Measurements from ENCODE around the gene MAST4.

MAST4 gene

DNA sequence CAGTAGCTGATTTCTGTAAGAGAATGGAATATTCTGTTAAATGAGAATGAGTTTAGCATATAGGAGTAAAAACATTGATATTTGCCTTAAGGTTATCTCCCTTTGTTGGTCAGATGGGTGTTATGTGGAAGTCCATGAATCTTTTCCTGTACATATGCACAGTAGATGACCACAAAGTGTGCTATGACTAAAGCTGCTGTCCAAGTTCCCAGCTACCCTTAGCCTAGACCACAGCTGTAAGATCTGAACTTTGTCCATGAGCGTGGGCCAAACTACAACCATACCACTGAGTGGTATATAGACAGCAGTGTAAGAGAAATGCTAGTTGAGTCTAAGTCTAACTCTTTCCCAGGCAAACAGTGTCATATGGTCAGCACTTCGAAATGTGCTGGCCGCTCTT lies 551.6 kb downstream of the MAST4 start:
- no peak overlapping the region for H3K14ac ChIP-seq (ENCODE audit: low read length in 2 of 2)
- H4K8ac ChIP-seq (ENCODE audit: low read length): no peak overlapping the region
- H2BK12ac ChIP-seq (ENCODE audit: low read length in 2 of 2): no peak overlapping the region
- DNase-seq: peak; percentile 9
- H2BK120ac ChIP-seq (ENCODE audit: low read depth, low read length): no peak overlapping the region
- no peaks in the 10 kb centered on the region for H3K9me3 ChIP-seq (ENCODE audit: control insufficient read depth, low read length)
- H3K4ac ChIP-seq (ENCODE audit: low read depth in 1 of 2, low read length in 2 of 2): no peak overlapping the region
- no peak overlapping the region for H2AFZ ChIP-seq (ENCODE audit: low read depth, low read length)
- no peak overlapping the region for H3K18ac ChIP-seq (ENCODE audit: low read depth in 1 of 2, low read length in 2 of 2)
- H3K4me2 ChIP-seq (ENCODE audit: low read length, poor library complexity, severe bottlenecking): no peak overlapping the region
- WGBS: 99% methylated on average over 3 of the region's 3 CpGs
- peaks cover 1% of the 10 kb centered on the region for H3K79me1 ChIP-seq (replicated peaks; ENCODE audit: low read length, poor library complexity, severe bottlenecking)
- H3K23ac ChIP-seq (ENCODE audit: low read length in 2 of 2): no peak overlapping the region
- no peak overlapping the region for H2AK5ac ChIP-seq (ENCODE audit: low read length, severe bottlenecking)
- H2BK5ac ChIP-seq (ENCODE audit: low read depth, low read length, poor library complexity, severe bottlenecking): no peak overlapping the region
- H3K9ac ChIP-seq (ENCODE audit: low read length): no peak overlapping the region
- H3K27me3 ChIP-seq (ENCODE audit: control insufficient read depth in 1 of 2, insufficient read depth in 1 of 2, low read length in 2 of 2): no peaks in the 10 kb centered on the region
- no peak overlapping the region for H2BK15ac ChIP-seq (ENCODE audit: low read depth, poor library complexity, severe bottlenecking)
- peaks cover 18 to 66% of the 10 kb centered on the region in 2 experiments for H3K36me3 ChIP-seq (ENCODE audit: control insufficient read depth in 1 of 2, insufficient read depth in 2 of 2, low read depth in 1 of 2, low read length in 2 of 2)
- no peaks in the 10 kb centered on the region for H3K4me1 ChIP-seq (ENCODE audit: control insufficient read depth, insufficient read depth, low read depth, low read length)
- no peak overlapping the region for H3K27ac ChIP-seq (ENCODE audit: low read length, poor library complexity, severe bottlenecking)
- H3K4me3 ChIP-seq (ENCODE audit: insufficient read depth in 1 of 2, low read depth in 1 of 2, low read length in 2 of 2): no peak overlapping the region
- H4K91ac ChIP-seq (ENCODE audit: low read length): no peak overlapping the region

DNA sequence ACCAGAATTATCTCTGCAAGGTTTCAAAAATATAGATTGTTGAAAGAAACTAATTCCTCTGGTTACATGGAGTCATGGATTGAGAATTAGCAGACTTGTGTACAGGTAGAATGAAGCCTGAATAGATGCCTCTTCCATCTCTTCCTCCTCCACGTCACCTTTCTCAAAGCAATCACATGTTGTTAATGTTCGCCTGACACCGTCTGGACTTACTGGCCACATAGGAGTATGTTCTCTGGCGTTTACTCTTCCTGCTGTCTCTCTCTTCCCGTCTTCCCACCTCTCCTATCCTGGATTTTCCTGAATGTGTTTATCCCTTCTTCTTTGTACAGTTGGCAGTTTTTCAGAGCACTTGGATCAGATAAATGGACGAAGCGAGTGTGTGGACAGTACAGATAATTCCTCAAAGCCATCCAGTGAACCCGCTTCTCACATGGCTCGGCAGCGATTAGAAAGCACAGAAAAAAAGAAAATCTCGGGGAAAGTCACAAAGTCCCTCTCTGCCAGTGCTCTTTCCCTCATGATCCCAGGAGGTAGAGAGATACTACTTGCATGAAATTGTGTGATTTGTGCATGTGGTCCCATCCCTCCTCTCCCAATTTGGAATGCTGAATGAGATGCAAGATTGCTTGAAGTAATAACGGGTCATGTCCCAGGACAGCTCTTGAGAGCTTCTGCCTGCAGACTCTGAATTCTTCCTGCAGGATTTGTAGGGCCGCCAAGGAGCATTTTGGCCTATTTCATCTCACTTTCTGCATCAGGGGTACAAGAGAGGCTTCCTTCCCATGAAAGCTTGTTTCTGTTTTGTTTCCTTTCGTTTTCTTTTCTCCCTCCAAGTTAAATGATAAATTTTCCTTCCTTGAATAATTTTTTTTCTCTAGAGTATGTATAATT lies 553.1 kb downstream of the MAST4 start:
- no peak for DNase-seq
- WGBS: 95% methylated on average over 13 of the region's 14 CpGs
- Histone ChIP-seq H2BK12ac (ENCODE audit: low read length in 2 of 2) (no peak overlapping the region), H4K8ac (ENCODE audit: low read length) (no peak overlapping the region), H3K9me3 (ENCODE audit: control insufficient read depth, low read length) (no peaks in the 10 kb centered on the region), H3K4ac (ENCODE audit: low read depth in 1 of 2, low read length in 2 of 2) (no peak overlapping the region), H3K14ac (ENCODE audit: low read length in 2 of 2) (no peak overlapping the region), H2AFZ (ENCODE audit: low read depth, low read length) (no peak overlapping the region), H3K9ac (ENCODE audit: low read length) (peak overlapping the region; percentile 61), H3K18ac (ENCODE audit: low read depth in 1 of 2, low read length in 2 of 2) (no peak overlapping the region), H3K27me3 (ENCODE audit: control insufficient read depth in 1 of 2, insufficient read depth in 1 of 2, low read length in 2 of 2) (no peaks in the 10 kb centered on the region), H3K23ac (ENCODE audit: low read length in 2 of 2) (no peak overlapping the region), H3K4me2 (ENCODE audit: low read length, poor library complexity, severe bottlenecking) (no peak overlapping the region), H2BK120ac (ENCODE audit: low read depth, low read length) (no peak overlapping the region), H3K4me1 (ENCODE audit: control insufficient read depth, insufficient read depth, low read depth, low read length) (no peaks in the 10 kb centered on the region), H3K36me3 (ENCODE audit: control insufficient read depth in 1 of 2, insufficient read depth in 2 of 2, low read depth in 1 of 2, low read length in 2 of 2) (peaks cover 15 to 66% of the 10 kb centered on the region in 2 experiments), H2BK5ac (ENCODE audit: low read depth, low read length, poor library complexity, severe bottlenecking) (no peak overlapping the region), H3K79me1 (replicated peaks; ENCODE audit: low read length, poor library complexity, severe bottlenecking) (peaks cover 3% of the 10 kb centered on the region), H2AK5ac (ENCODE audit: low read length, severe bottlenecking) (no peak overlapping the region), H2BK15ac (ENCODE audit: low read depth, poor library complexity, severe bottlenecking) (no peak overlapping the region), H4K91ac (ENCODE audit: low read length) (no peak overlapping the region), H3K4me3 (ENCODE audit: insufficient read depth in 1 of 2, low read depth in 1 of 2, low read length in 2 of 2) (peak overlapping the region in 1 of 2 experiments; percentile 74), H3K27ac (ENCODE audit: low read length, poor library complexity, severe bottlenecking) (no peak overlapping the region)

DNA sequence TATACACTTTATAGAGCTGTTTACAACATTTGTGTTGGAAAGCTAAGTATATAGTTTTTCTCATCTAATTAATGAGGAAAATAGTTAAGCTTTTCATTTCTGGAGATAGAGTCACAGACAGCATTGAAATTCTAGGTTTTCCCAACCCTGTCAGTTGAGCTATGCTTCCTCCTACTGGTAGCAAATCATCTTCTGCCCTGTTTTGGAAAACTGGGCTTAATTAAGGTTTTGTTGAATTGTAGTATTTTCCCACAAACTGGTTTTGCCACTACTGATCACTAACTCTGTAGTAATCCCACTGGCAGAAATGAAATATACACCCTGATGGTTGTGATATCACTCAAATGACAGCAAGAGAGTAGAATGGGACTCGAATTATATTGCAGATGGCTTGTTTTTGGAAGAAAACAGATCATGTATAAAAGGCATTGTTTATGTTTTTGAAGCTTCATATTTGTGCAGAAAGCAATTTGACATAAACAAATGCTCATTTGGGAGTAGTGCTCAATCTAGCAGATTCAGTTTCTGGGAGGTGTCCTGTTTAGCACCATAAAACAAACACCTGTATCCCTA lies 553.8 kb downstream of the MAST4 start:
- H3K14ac ChIP-seq (ENCODE audit: low read length in 2 of 2): no peak overlapping the region
- no peaks in the 10 kb centered on the region for H3K4me1 ChIP-seq (ENCODE audit: control insufficient read depth, insufficient read depth, low read depth, low read length)
- H3K79me1 ChIP-seq (replicated peaks; ENCODE audit: low read length, poor library complexity, severe bottlenecking): peaks cover 3% of the 10 kb centered on the region
- 67% methylated on average over 1 of the region's 1 CpG for WGBS
- no peak overlapping the region for H2BK12ac ChIP-seq (ENCODE audit: low read length in 2 of 2)
- H3K18ac ChIP-seq (ENCODE audit: low read depth in 1 of 2, low read length in 2 of 2): no peak overlapping the region
- H3K4ac ChIP-seq (ENCODE audit: low read depth in 1 of 2, low read length in 2 of 2): no peak overlapping the region
- H3K23ac ChIP-seq (ENCODE audit: low read length in 2 of 2): no peak overlapping the region
- no peak overlapping the region for H2AFZ ChIP-seq (ENCODE audit: low read depth, low read length)
- peak overlapping the region; percentile 61 for H3K9ac ChIP-seq (ENCODE audit: low read length)
- H2BK120ac ChIP-seq (ENCODE audit: low read depth, low read length): no peak overlapping the region
- H3K27ac ChIP-seq (ENCODE audit: low read length, poor library complexity, severe bottlenecking): no peak overlapping the region
- no peak overlapping the region for H4K8ac ChIP-seq (ENCODE audit: low read length)
- H3K9me3 ChIP-seq (ENCODE audit: control insufficient read depth, low read length): no peaks in the 10 kb centered on the region
- H3K27me3 ChIP-seq (ENCODE audit: control insufficient read depth in 1 of 2, insufficient read depth in 1 of 2, low read length in 2 of 2): no peaks in the 10 kb centered on the region
- H3K4me2 ChIP-seq (ENCODE audit: low read length, poor library complexity, severe bottlenecking): no peak overlapping the region
- peaks cover 14 to 66% of the 10 kb centered on the region in 2 experiments for H3K36me3 ChIP-seq (ENCODE audit: control insufficient read depth in 1 of 2, insufficient read depth in 2 of 2, low read depth in 1 of 2, low read length in 2 of 2)
- DNase-seq: peak; percentile 48
- no peak overlapping the region for H2BK15ac ChIP-seq (ENCODE audit: low read depth, poor library complexity, severe bottlenecking)
- H2AK5ac ChIP-seq (ENCODE audit: low read length, severe bottlenecking): no peak overlapping the region
- H4K91ac ChIP-seq (ENCODE audit: low read length): no peak overlapping the region
- H3K4me3 ChIP-seq (ENCODE audit: insufficient read depth in 1 of 2, low read depth in 1 of 2, low read length in 2 of 2): peak overlapping the region in 1 of 2 experiments; percentile 74
- H2BK5ac ChIP-seq (ENCODE audit: low read depth, low read length, poor library complexity, severe bottlenecking): no peak overlapping the region

DNA sequence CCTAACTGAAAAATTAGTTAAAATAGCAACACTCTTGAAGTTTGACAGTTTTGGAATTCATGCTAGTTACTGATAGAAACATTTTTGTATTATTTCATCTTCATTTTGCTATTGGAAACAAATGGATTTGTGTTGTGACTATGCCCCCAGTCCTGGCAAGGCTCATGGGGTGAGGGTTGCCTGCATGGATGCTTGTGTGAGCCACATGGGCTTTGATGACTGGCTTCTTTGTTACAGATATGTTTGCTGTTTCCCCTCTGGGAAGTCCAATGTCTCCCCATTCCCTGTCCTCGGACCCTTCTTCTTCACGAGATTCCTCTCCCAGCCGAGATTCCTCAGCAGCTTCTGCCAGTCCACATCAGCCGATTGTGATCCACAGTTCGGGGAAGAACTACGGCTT lies 556.2 kb downstream of the MAST4 start:
- no peak overlapping the region for H3K4me3 ChIP-seq (ENCODE audit: insufficient read depth in 1 of 2, low read depth in 1 of 2, low read length in 2 of 2)
- no peak overlapping the region for H2BK5ac ChIP-seq (ENCODE audit: low read depth, low read length, poor library complexity, severe bottlenecking)
- no peak overlapping the region for H4K91ac ChIP-seq (ENCODE audit: low read length)
- peaks cover 11 to 68% of the 10 kb centered on the region in 2 experiments for H3K36me3 ChIP-seq (ENCODE audit: control insufficient read depth in 1 of 2, insufficient read depth in 2 of 2, low read depth in 1 of 2, low read length in 2 of 2)
- H3K9me3 ChIP-seq (ENCODE audit: control insufficient read depth, low read length): no peaks in the 10 kb centered on the region
- no peak overlapping the region for H3K4me2 ChIP-seq (ENCODE audit: low read length, poor library complexity, severe bottlenecking)
- no peak overlapping the region for H3K23ac ChIP-seq (ENCODE audit: low read length in 2 of 2)
- DNase-seq: no peak
- no peak overlapping the region for H2BK15ac ChIP-seq (ENCODE audit: low read depth, poor library complexity, severe bottlenecking)
- no peaks in the 10 kb centered on the region for H3K27me3 ChIP-seq (ENCODE audit: control insufficient read depth in 1 of 2, insufficient read depth in 1 of 2, low read length in 2 of 2)
- peaks cover 3% of the 10 kb centered on the region for H3K79me1 ChIP-seq (replicated peaks; ENCODE audit: low read length, poor library complexity, severe bottlenecking)
- H2AFZ ChIP-seq (ENCODE audit: low read depth, low read length): no peak overlapping the region
- H3K27ac ChIP-seq (ENCODE audit: low read length, poor library complexity, severe bottlenecking): no peak overlapping the region
- H3K14ac ChIP-seq (ENCODE audit: low read length in 2 of 2): no peak overlapping the region
- no peak overlapping the region for H2BK120ac ChIP-seq (ENCODE audit: low read depth, low read length)
- H2AK5ac ChIP-seq (ENCODE audit: low read length, severe bottlenecking): no peak overlapping the region
- no peak overlapping the region for H4K8ac ChIP-seq (ENCODE audit: low read length)
- no peak overlapping the region for H2BK12ac ChIP-seq (ENCODE audit: low read length in 2 of 2)
- no peak overlapping the region for H3K4ac ChIP-seq (ENCODE audit: low read depth in 1 of 2, low read length in 2 of 2)
- no peak overlapping the region for H3K9ac ChIP-seq (ENCODE audit: low read length)
- 95% methylated on average over 6 of the region's 6 CpGs for WGBS
- H3K4me1 ChIP-seq (ENCODE audit: control insufficient read depth, insufficient read depth, low read depth, low read length): no peaks in the 10 kb centered on the region
- H3K18ac ChIP-seq (ENCODE audit: low read depth in 1 of 2, low read length in 2 of 2): no peak overlapping the region
